ENCODE results near the gene ESYT1.
A peak's percentile ranks its signal among the peaks of the same experiment; 100 is the strongest.

Gene ESYT1

GRCh38 chr12:56080556-56081138 lies 47.4 kb upstream of the ESYT1 start:
- POLR2A ChIA-PET (ENCODE audit: low non-redundant PET): interaction anchor here (0.6 kb wide), 2 partner anchors 408 to 643 kb away, joined by 3 to 6 read pairs; no protein-coding TSS in a partner anchor
- TF ChIP-seq CTCF (conservative IDR thresholded peaks at IDR 0.05; ENCODE audit: low read depth): no peak
- no peak for DNase-seq (ENCODE audit: low spot score)
- H3K27ac ChIP-seq: peak overlapping the region; percentile 80
- CTCF ChIA-PET: interaction anchor here (0.6 to 1.8 kb wide), 5 partner anchors 11 to 154 kb away, joined by 3 to 7 read pairs (median 3); no protein-coding TSS in a partner anchor

GRCh38 chr12:56081393-56082347 lies 46.4 kb upstream of the ESYT1 start:
- ChIA-PET CTCF (interaction anchor here (0.6 kb wide), 1 partner anchor 96 kb away, joined by 3 read pairs; no protein-coding TSS in a partner anchor), POLR2A (ENCODE audit: low non-redundant PET) (no interaction called here)
- H3K27ac ChIP-seq: no peak overlapping the region; the same call in 1 of the 2 replicates
- no peak for DNase-seq (ENCODE audit: low spot score)
- no peak for TF ChIP-seq CTCF (conservative IDR thresholded peaks at IDR 0.05; ENCODE audit: low read depth)

GRCh38 chr12:56082382-56082781 lies 45.7 kb upstream of the ESYT1 start:
- ChIA-PET CTCF (no interaction called here), POLR2A (ENCODE audit: low non-redundant PET) (interaction anchor here (0.5 kb wide), 1 partner anchor 145 kb away, joined by 4 read pairs; no protein-coding TSS in a partner anchor)
- no peak for DNase-seq (ENCODE audit: low spot score)
- no peak for TF ChIP-seq CTCF (conservative IDR thresholded peaks at IDR 0.05; ENCODE audit: low read depth)
- H3K27ac ChIP-seq: no peak overlapping the region

GRCh38 chr12:56082967-56083366 lies 45.1 kb upstream of the ESYT1 start:
- ChIA-PET CTCF (interaction anchor here (0.7 kb wide), 1 partner anchor 37 kb away, joined by 4 read pairs; no protein-coding TSS in a partner anchor), POLR2A (ENCODE audit: low non-redundant PET) (interaction anchor here (0.5 kb wide), 1 partner anchor 144 kb away, joined by 4 read pairs; no protein-coding TSS in a partner anchor)
- TF ChIP-seq CTCF (conservative IDR thresholded peaks at IDR 0.05; ENCODE audit: low read depth): no peak
- DNase-seq (ENCODE audit: low spot score): no peak
- H3K27ac ChIP-seq: no peak overlapping the region

- POLR2A ChIA-PET (ENCODE audit: low non-redundant PET): interaction anchor here (1.2 kb wide), 1 partner anchor 19 kb away, joined by 5 read pairs; the partner anchor contains the start of gene PA2G4
- no peak for DNase-seq (ENCODE audit: low spot score)
- TF ChIP-seq CTCF (conservative IDR thresholded peaks at IDR 0.05; ENCODE audit: low read depth): no peak
- no peak overlapping the region for H3K27ac ChIP-seq
- CTCF ChIA-PET: interaction anchor here (0.6 kb wide), 1 partner anchor 20 kb away, joined by 3 read pairs; the partner anchor contains the start of gene PA2G4
Observed at GRCh38 chr12:56084958-56085543, 43.0 kb upstream of the ESYT1 start.

GRCh38 chr12:56086096-56086495 lies 42.0 kb upstream of the ESYT1 start:
- H3K27ac ChIP-seq: no peak overlapping the region
- ChIA-PET POLR2A (ENCODE audit: low non-redundant PET) (interaction anchor here (0.8 to 1.2 kb wide), 2 partner anchors 18 to 79 kb away, joined by 5 to 12 read pairs; partner anchors contain the start of gene PA2G4), CTCF (no interaction called here)
- TF ChIP-seq CTCF (conservative IDR thresholded peaks at IDR 0.05; ENCODE audit: low read depth): no peak
- peak; percentile 55 for DNase-seq (ENCODE audit: low spot score)

All from RWPE1 (cell line).